Activated CD4-positive, CD25-positive, alpha-beta regulatory T cell treated with anti-CD3 and anti-CD28 coated beads, Interleukin-2, amount 50 U/mL, for 24 hours (primary cell): ENCODE measurements around the gene INIP.
A peak's percentile ranks its signal among the peaks of the same experiment; 100 is the strongest.
"Not testable (repeated sequence)": the region's sequence is repeated elsewhere in the genome, so short reads cannot be mapped to it uniquely, and the experiment has no call there.

Experiments
- ATAC-seq, 2 donors: fragments of 150-1000 bp; cut with Tn5 transposase; one replicate each; pipeline ENCODE4 v1.10.0; 2021; ENCODE audit warnings: mild to moderate bottlenecking in 1 of 2, moderate library complexity in 1 of 2

Gene INIP

DNA sequence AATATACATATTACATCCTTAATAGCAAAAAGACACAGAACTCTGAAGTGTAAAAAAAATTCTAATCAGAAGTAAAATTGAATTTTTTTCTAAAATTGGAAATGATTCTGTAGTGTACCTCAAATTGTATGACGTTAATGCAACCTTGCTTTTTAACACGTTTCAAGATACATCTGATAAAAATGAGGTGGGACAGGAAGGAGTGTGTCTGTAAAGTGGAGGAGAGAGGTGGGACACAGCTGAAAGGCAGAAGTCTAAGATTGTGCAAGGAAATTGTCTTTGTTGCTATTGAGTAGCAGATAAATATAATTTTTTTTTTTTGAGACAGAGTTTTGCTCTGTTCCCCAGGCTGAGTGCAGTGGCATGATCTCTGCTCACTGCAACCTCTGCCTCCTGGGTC lies 17.0 kb upstream of the INIP start:
- no peak for ATAC-seq

GRCh38 chr9:112731971-112732370 lies 14.1 kb upstream of the INIP start:
- ATAC-seq, result no peak

DNA sequence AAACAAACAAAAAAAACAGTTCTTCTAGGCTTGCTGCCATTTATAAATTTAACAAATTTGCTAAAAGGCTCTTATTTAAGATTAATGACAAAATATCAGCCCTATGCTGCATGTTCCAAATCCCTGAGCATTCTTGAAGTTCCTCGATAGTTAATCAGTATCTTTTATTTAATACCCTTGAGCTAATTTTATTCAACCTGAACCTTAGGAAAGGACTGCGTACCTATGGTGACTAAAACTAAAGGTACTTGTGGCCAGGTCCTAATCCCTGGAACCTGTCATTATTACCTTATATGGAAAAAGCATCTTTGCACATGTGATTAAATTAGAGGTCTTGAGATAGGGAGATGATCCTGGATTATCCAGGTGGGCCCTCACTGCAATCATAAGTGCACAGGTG lies 10.5 kb upstream of the INIP start:
- ATAC-seq, result no peak

GRCh38 chr9:112726428-112726827 lies 8.5 kb upstream of the INIP start:
- no peak for ATAC-seq

DNA sequence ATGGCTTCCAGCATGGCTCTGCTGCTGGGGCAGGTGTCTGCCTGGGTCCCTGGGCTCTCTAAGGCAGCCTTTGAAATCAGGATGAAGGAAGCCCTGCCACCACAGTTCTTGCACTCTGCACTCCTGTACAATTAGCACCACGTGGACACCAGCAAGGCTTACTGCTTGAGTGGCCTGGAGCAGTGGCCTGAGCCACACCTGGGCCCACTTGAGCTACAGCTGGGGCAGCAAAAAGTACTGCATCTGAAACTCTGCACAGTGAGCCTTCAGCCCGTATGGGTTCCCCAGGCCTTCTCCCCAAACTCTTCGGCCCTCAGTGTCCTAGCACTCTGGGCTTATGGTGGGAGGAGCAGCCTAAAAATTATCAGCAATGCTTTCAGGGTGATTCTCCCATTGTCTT lies 8.0 kb upstream of the INIP start:
- ATAC-seq, result no peak

- ATAC-seq, result not testable (repeated sequence)
These were observed 4.8 kb upstream of the INIP start for GRCh38 chr9:112722749-112723148.

DNA sequence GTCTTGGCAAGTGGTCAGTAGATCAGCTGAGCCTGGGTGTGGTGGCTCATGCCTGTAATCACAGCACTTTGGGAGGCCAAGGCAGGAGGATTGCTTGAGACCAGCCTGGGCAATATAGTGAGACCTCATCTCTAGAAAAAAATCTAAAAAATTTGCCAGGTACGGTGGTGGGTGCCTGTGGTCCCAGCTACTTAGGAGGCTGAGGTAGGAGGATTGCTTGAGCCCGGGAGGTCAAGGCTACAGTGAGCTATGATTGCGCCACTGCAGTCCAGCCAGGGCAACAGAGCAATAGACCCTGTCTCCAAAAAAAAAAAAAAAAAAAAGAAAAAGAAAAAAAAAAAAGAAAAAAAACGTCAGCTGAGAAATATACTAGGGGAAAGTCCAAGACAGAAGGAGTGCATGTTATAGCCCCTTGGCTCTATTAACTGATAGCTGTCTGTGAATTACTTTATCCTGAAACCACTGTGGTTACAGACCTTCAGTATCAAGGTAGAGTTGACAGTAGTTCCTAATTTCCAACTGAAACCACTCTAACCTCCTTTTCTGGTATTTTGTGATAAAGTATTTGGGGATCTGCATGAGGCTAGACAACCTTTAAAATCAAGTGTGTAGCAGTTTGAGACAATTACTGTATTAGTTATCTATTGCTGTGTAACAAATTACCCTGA lies 2.3 kb upstream of the INIP start:
- ATAC-seq, result no peak

GRCh38 chr9:112719696-112720095 lies 1.8 kb upstream of the INIP start:
- ATAC-seq, result no peak

DNA sequence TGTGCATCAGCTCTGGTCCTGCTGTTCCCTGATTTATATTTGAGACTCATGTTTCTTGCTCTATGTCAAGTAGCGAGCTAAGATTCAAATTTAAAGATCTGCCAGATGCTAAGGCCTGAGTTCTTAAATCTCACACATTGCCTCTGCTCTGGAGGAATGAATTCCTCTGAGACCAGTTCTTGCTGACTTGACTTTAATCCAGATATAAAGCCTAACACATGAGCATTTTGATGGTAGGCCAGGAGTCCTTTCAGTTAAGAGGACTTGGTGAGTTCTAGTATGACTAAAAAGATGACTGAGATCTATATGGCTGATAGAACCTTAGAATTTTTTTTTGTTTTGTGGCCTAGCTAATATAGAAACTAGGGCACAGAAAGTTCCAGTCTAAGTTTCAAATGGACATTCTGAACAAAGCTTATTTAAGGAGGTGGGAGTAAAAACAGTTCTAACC lies 1.3 kb upstream of the INIP start:
- no peak for ATAC-seq

- no peak for ATAC-seq
These were observed 5.2 kb downstream of the INIP start for GRCh38 chr9:112712678-112713077.

DNA sequence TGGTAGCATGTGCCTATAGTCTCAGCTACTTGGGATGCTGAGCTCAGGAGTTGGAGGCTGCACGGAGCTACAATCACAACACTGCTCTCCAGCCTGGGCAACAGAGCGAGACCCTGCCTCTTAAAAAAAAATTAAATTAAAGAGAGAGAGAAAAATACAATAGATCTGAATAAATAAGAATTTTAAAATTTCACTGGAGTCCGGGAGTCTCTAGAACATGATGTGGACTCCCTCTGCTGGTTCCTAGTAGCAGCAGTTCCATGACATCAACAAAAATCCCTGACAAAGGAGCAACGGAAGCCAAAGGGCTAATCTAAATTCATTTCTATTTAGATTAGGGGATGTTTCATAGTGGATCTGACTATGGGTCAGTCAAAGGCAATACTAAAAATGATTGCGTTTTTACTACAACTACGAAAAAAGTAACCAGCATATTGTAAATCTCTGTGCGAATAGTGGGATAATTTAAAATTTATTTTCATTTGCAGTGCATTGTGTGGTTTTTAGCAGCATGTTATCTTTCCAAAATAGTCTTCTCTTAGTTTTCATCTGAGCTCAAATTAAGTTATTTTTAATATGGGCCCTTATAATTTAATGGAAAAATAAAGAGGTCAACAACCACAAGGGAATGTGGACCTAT lies 6.7 kb downstream of the INIP start:
- ATAC-seq, result no peak

DNA sequence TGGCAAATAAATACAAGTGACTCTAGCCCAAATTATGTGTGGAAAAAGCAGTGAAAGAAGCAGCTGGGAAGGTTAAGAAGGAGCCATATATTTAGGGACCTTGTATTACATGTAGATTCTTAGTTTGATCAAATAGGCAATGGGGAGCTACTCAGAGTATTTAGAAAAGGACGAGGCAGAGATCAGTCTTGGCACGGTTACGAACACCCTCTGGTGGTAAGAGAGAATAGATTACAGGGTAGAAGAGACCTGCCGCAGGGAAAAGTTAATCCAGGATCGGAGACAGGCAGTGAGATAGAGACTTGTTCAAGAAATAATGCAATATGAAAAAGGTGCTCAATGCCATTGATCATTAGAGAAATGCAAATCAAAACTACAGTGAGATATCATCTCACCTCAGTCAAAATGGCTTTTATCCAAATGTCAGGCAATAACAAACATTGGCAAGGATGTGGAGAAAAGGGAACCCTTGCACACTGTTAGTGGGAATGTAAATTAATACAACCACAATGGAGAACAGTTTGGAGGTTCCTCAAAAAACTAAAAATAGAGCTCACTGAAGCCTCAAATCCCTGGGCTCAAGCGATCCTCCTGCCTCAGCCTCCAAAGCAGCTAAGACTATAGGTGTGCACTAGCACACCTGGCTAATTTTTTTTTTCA lies 12.0 kb downstream of the INIP start:
- ATAC-seq, result no peak

- no peak for ATAC-seq
These were observed 14.6 kb downstream of the INIP start for GRCh38 chr9:112703304-112703703.

DNA sequence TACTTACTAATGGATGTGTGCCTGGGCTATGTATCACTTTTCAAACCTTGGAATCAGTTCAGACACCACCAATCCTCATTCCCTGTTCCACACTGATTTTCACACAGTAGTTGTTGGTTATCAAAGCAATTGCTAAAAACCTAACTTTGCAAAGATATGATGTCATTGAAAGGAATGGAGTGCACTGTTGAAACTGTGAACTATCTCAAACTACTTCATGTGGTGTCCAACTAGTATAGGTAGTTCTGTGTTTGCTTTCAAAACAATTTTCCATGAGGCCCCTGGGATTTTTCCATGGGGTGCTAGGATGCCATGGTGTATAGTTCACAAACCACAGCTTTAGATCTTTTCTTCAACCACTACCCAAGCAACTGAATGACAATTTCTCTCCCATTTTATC lies 17.8 kb downstream of the INIP start:
- no peak for ATAC-seq

DNA sequence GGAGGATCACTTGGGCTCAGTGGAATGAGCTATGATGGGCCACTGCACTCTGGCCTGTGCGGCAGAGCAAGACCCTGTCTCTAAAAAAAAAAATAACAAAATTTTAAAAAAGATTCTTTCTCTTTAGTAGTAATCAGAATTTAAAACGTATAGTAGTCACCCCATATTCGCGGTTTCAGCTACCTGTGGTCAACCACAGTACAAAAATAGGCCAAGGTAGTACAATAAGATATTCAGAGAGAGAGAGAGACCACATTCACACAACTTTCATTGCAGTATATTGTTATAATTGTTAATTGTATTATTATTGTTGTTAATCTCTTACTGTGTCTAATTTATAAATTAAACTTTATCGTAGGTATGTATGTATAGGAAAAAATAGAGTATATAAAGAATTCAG lies 18.7 kb downstream of the INIP start:
- peak; percentile 48 to 60 for ATAC-seq

- no peak for ATAC-seq
These were observed 21.5 kb downstream of the INIP start for GRCh38 chr9:112696461-112696860.

GRCh38 chr9:112694706-112695555 lies 23.0 kb downstream of the INIP start:
- no peak for ATAC-seq

- ATAC-seq, result no peak
These were observed 28.7 kb downstream of the INIP start for GRCh38 chr9:112689161-112689740.

DNA sequence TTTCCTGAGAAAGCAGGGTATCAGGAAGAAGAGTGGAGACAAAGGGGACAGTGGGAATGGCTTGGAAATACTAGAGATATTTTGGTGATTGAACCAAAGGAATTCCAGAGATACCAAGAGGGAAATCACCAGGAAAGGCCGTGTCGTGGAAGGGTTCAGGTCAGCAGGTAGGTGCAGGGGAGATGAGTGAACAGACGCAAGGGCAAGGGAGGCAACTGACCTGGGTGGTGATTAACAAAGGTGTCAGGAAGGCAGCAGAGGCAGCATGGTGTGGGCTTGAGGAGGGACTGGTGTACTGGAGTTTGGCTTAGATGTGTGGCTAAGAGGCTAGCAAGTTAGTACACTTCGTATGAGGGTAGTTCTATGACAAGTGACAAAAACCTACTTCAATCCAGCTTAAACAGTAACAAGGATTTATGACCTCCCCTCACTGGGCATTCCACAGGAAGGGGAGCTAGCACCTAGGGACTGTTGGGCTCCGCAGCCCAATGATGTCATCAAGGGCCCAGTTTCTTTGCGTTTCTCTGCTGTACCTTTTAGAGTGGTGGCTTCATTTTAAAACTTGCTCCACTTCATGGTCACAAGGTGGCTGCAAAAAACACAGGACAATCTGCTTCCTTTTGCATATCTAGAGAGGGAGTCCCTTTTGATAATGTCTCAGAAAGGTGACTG lies 37.0 kb downstream of the INIP start:
- ATAC-seq, result no peak

DNA sequence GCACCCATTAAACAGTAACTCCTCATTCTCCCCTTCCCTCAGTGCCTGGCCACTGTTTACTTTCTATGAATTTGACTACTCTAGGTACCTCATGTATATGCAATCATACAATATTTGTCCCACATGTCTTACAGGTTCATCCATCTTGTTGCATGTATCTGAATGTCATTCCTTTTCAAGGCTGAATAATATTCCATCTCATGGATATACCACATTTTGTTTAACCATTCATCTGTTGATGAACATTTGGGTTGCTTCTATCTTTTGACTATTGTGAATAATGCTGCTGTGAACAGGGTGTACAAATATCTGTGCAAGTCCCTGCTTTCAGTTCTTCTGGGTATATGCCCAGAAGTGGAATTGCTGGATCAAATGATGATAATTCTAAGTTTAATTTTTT lies 40.9 kb downstream of the INIP start:
- no peak for ATAC-seq

DNA sequence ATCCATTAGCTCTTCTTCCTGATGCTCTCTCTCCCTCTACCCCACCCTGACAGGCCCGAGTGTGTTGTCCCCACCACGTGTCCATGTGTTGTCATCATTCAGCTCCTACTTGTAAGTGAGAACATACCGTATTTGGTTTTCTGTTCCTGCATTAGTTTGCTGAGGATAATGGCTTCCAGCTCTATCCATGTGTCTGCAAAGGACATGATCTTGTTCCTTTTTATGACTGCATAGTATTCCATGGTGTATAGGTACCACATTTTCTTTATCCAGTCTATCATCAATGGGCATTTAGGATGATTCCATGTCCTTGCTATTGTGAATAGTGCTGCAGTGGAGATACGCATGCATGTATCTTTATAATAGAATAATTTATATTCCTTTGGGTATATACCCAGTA lies 44.7 kb downstream of the INIP start:
- not testable (repeated sequence) for ATAC-seq

DNA sequence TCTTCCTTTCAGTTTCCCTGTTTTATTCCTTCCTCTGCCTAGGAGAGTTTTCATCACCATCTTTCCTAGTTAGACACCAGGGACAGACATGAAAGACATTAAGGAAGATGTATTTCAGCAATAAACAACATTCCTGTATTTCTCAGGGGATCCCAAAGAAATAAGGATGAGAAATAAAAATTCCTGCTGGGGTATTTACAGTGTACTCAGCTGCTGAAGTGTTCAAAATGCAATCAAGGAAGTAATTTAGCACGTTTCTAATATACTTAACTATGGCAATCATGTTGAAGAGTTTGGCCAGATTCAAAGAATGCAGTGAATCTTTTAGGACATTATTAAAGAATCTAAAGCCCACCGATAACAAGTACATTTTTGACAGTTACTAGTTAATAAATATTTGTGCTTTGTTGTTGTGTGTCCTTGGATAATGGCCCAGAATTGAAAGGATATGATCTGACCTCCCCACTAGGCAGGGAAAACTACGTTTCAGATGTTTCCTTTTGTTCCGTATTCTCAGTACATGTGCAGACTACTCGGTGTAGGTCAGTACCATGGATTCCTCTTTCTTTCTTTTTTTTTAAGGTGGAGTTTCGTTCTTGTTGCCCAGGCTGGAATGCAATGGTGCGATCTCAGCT lies 46.8 kb downstream of the INIP start:
- ATAC-seq, result no peak
